ENCODE data around the gene SGIP1.

GRCh38 chr1:66777831-66778230, 243.9 kb downstream of the SGIP1 start:
- TF ChIP-seq CTCF (IDR thresholded peaks at IDR 0.05) (no peak), POLR2A (IDR thresholded peaks at IDR 0.05) (no peak)

Measured in sigmoid colon (tissue), 3 donors.